ENCODE results near the gene HECTD4. TPM values are rescaled to one million over a fixed set of nuclear protein-coding genes. Genes with fewer than 3 reads are reported as not detected.
A peak's percentile ranks its signal among the peaks of the same experiment; 100 is the strongest.

The HECTD4 gene
- total RNA-seq, 4 donors from 2014 or later: 53.7 to 168 (median 62.9) TPM

GRCh38 chr12:112164011-112164660 lies 218.1 kb downstream of the HECTD4 start:
- no peak overlapping the region for H3K27ac ChIP-seq
- 98% methylated on average over 12 of the region's 26 CpGs for WGBS
- DNase-seq (ENCODE audit: low spot score in 2 of 2): peak; percentile 32 to 74
- H3K4me1 ChIP-seq: no peaks in the 10 kb centered on the region
- H3K4me3 ChIP-seq: no peak overlapping the region
- TF ChIP-seq POLR2A (IDR thresholded peaks at IDR 0.05) (no peak), POLR2AphosphoS5 (IDR thresholded peaks at IDR 0.05) (no peak), EP300 (IDR thresholded peaks at IDR 0.05) (no peak)
- H3K27me3 ChIP-seq: no peaks in the 10 kb centered on the region
- H3K9me3 ChIP-seq: no peaks in the 10 kb centered on the region
- peaks cover 84% of the 10 kb centered on the region for H3K36me3 ChIP-seq

- Histone ChIP-seq H3K4me3 (no peak overlapping the region), H3K36me3 (peaks cover 84% of the 10 kb centered on the region), H3K4me1 (no peaks in the 10 kb centered on the region), H3K9me3 (peaks cover 1% of the 10 kb centered on the region), H3K27ac (no peak overlapping the region), H3K27me3 (no peaks in the 10 kb centered on the region)
- TF ChIP-seq POLR2AphosphoS5 (IDR thresholded peaks at IDR 0.05): no peak
- TF ChIP-seq EP300 (IDR thresholded peaks at IDR 0.05): no peak
- no peak for TF ChIP-seq CTCF (IDR thresholded peaks at IDR 0.05)
- TF ChIP-seq POLR2A (IDR thresholded peaks at IDR 0.05): no peak
- WGBS: 89% methylated on average over 11 of the region's 22 CpGs
- peak in 1 of 2 donors; percentile 68 for DNase-seq (ENCODE audit: low spot score in 2 of 2)
Observed at GRCh38 chr12:112163471-112163991, 218.7 kb downstream of the HECTD4 start.

GRCh38 chr12:112163056-112163455 lies 219.2 kb downstream of the HECTD4 start:
- Histone ChIP-seq H3K9me3 (peaks cover 5% of the 10 kb centered on the region), H3K36me3 (peaks cover 84% of the 10 kb centered on the region), H3K27ac (no peak overlapping the region), H3K4me1 (no peaks in the 10 kb centered on the region), H3K4me3 (no peak overlapping the region), H3K27me3 (no peaks in the 10 kb centered on the region)
- DNase-seq (ENCODE audit: low spot score in 2 of 2): no peak
- TF ChIP-seq EP300 (IDR thresholded peaks at IDR 0.05): no peak
- TF ChIP-seq CTCF (IDR thresholded peaks at IDR 0.05): no peak
- TF ChIP-seq POLR2AphosphoS5 (IDR thresholded peaks at IDR 0.05): no peak
- TF ChIP-seq POLR2A (IDR thresholded peaks at IDR 0.05): no peak
- 40% methylated on average over 1 of the region's 8 CpGs for whole genome bisulfite sequencing

GRCh38 chr12:112162241-112162790 lies 219.9 kb downstream of the HECTD4 start:
- peak in 1 of 2 donors; percentile 32 for DNase-seq (ENCODE audit: low spot score in 2 of 2)
- Histone ChIP-seq H3K27ac (no peak overlapping the region), H3K27me3 (no peaks in the 10 kb centered on the region), H3K4me3 (no peak overlapping the region), H3K4me1 (no peaks in the 10 kb centered on the region), H3K9me3 (peaks cover 6% of the 10 kb centered on the region), H3K36me3 (peaks cover 83% of the 10 kb centered on the region)
- 94% methylated on average over 12 of the region's 12 CpGs for WGBS
- TF ChIP-seq CTCF (IDR thresholded peaks at IDR 0.05): no peak
- no peak for TF ChIP-seq POLR2A (IDR thresholded peaks at IDR 0.05)
- no peak for TF ChIP-seq EP300 (IDR thresholded peaks at IDR 0.05)
- TF ChIP-seq POLR2AphosphoS5 (IDR thresholded peaks at IDR 0.05): no peak

GRCh38 chr12:112161711-112162110 lies 220.5 kb downstream of the HECTD4 start:
- TF ChIP-seq EP300 (IDR thresholded peaks at IDR 0.05) (no peak), POLR2AphosphoS5 (IDR thresholded peaks at IDR 0.05) (no peak), POLR2A (IDR thresholded peaks at IDR 0.05) (no peak), CTCF (IDR thresholded peaks at IDR 0.05) (no peak)
- Histone ChIP-seq H3K4me3 (no peak overlapping the region), H3K36me3 (peaks cover 82% of the 10 kb centered on the region)

More at GRCh38 chr12:112161711-112162110, 220.5 kb downstream of the HECTD4 start:
- H3K9me3 ChIP-seq: peaks cover 9% of the 10 kb centered on the region
- no peaks in the 10 kb centered on the region for H3K27me3 ChIP-seq
- no peaks in the 10 kb centered on the region for H3K4me1 ChIP-seq
- WGBS: 78% methylated on average over 9 of the region's 9 CpGs
- H3K27ac ChIP-seq: no peak overlapping the region
- DNase-seq (ENCODE audit: low spot score in 2 of 2): no peak

Measured in suprapubic skin (tissue), 4 donors.